ENCODE data around the gene CP.

Gene CP

DNA sequence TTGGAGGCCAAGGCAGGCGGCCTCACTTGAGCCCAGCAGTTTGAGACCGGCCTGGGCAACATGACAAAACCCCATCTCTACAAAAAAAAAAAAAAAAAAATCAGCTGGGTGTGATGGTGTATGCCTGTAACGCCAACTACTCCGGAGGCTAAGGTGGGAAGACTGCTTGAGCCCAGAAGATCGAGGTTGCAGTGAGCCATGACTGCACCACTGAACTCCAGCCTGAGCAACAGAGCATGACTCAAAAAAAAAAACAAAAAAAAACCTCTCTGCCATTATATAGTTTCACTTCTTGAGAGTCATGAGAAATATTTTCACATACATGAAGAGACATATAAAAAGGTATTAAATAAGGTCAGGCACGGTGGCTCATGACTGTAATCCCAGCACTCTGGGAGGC, 45.9 kb upstream of the CP start:
- no peaks in the 10 kb centered on the region for H3K9me2 ChIP-seq (ENCODE audit: low read depth, low read length)
- no peak overlapping the region for H3K9ac ChIP-seq (ENCODE audit: low read length)
- H2AFZ ChIP-seq (ENCODE audit: low read length): 0 out of 2 replicates have a peak overlapping the region, but pooled peaks have one; percentile 40
- H3K4me2 ChIP-seq (ENCODE audit: low read length): no peak overlapping the region
- no peaks in the 10 kb centered on the region for H4K20me1 ChIP-seq (ENCODE audit: insufficient read depth, low read length)
- no peaks in the 10 kb centered on the region for H3K9me3 ChIP-seq (ENCODE audit: low read length)
- H3K36me3 ChIP-seq (ENCODE audit: insufficient read depth, low read length): no peaks in the 10 kb centered on the region
- H3K27ac ChIP-seq (ENCODE audit: low read depth, low read length, poor library complexity, severe bottlenecking): no peak overlapping the region
- H3F3A ChIP-seq (ENCODE audit: insufficient read depth, low read length): no peaks in the 10 kb centered on the region
- H3K4me3 ChIP-seq (ENCODE audit: low read depth, low read length, poor library complexity, severe bottlenecking): no peak overlapping the region
- no peaks in the 10 kb centered on the region for H3K27me3 ChIP-seq (ENCODE audit: insufficient read depth, low read length)
- no peaks in the 10 kb centered on the region for H3K79me2 ChIP-seq (ENCODE audit: insufficient read depth, low read length)
- TF ChIP-seq, protein P1, sequence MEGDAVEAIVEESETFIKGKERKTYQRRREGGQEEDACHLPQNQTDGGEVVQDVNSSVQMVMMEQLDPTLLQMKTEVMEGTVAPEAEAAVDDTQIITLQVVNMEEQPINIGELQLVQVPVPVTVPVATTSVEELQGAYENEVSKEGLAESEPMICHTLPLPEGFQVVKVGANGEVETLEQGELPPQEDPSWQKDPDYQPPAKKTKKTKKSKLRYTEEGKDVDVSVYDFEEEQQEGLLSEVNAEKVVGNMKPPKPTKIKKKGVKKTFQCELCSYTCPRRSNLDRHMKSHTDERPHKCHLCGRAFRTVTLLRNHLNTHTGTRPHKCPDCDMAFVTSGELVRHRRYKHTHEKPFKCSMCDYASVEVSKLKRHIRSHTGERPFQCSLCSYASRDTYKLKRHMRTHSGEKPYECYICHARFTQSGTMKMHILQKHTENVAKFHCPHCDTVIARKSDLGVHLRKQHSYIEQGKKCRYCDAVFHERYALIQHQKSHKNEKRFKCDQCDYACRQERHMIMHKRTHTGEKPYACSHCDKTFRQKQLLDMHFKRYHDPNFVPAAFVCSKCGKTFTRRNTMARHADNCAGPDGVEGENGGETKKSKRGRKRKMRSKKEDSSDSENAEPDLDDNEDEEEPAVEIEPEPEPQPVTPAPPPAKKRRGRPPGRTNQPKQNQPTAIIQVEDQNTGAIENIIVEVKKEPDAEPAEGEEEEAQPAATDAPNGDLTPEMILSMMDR (IDR thresholded peaks at IDR 0.05; ENCODE audit: low read length): no peak
- H3K4me1 ChIP-seq (ENCODE audit: insufficient read depth, low read length, severe bottlenecking): peaks cover 8% of the 10 kb centered on the region

DNA sequence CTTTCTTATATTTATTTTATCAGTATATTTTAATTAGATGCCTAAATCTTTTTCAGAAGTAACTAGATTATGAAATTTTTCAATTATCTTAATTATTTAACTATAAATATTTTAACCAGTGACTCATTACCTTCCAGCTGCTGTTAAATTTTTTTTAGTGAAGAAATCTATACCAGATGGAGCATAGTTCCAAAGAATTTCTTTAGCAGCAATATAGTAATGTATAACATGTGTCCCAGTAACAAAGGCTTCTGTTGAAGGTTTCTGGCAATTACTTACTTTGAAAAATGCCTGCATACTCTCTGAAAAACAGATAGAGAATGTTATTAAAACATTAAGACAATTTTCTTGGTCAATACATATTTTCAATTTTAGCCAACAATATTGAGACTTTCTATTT, 45.1 kb upstream of the CP start:
- peaks cover 8% of the 10 kb centered on the region for H3K4me1 ChIP-seq (ENCODE audit: insufficient read depth, low read length, severe bottlenecking)
- H4K20me1 ChIP-seq (ENCODE audit: insufficient read depth, low read length): no peaks in the 10 kb centered on the region
- H3K4me3 ChIP-seq (ENCODE audit: low read depth, low read length, poor library complexity, severe bottlenecking): no peak overlapping the region
- no peaks in the 10 kb centered on the region for H3F3A ChIP-seq (ENCODE audit: insufficient read depth, low read length)
- H3K9ac ChIP-seq (ENCODE audit: low read length): no peak overlapping the region
- H3K4me2 ChIP-seq (ENCODE audit: low read length): no peak overlapping the region
- TF ChIP-seq EZH2 (IDR thresholded peaks at IDR 0.05; ENCODE audit: borderline replicate concordance, low read length): no peak
- TF ChIP-seq, protein P1 (IDR thresholded peaks at IDR 0.05; ENCODE audit: low read length): no peak
- no peaks in the 10 kb centered on the region for H3K9me2 ChIP-seq (ENCODE audit: low read depth, low read length)
- no peaks in the 10 kb centered on the region for H3K9me3 ChIP-seq (ENCODE audit: low read length)
- H2AFZ ChIP-seq (ENCODE audit: low read length): no peak overlapping the region
- H3K27me3 ChIP-seq (ENCODE audit: insufficient read depth, low read length): no peaks in the 10 kb centered on the region
- no peaks in the 10 kb centered on the region for H3K36me3 ChIP-seq (ENCODE audit: insufficient read depth, low read length)
- no peak overlapping the region for H3K27ac ChIP-seq (ENCODE audit: low read depth, low read length, poor library complexity, severe bottlenecking)
- no peaks in the 10 kb centered on the region for H3K79me2 ChIP-seq (ENCODE audit: insufficient read depth, low read length)

DNA sequence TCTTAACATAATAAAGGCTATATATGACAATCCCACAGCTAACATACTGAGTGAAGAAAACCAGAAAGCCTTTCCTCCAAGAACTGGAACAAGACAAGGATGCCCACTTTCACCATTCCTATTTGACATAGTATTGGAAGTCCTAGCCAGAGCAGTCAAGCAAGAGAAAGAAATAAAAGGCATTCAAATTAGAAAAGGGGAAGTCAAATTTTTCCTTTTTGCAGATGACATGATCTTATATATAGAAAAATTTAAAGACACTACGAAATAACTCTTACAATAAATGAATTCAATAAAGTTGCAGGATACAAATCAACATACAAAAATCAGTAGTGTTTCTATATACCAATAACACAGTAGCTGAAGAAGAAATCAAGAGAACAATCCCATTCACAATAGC, 42.2 kb upstream of the CP start:
- Histone ChIP-seq H3K79me2 (ENCODE audit: insufficient read depth, low read length) (no peaks in the 10 kb centered on the region), H3K27ac (ENCODE audit: low read depth, low read length, poor library complexity, severe bottlenecking) (no peak overlapping the region), H3K9me3 (ENCODE audit: low read length) (no peaks in the 10 kb centered on the region), H3K36me3 (ENCODE audit: insufficient read depth, low read length) (no peaks in the 10 kb centered on the region), H3K4me1 (ENCODE audit: insufficient read depth, low read length, severe bottlenecking) (peaks cover 8% of the 10 kb centered on the region), H3K27me3 (ENCODE audit: insufficient read depth, low read length) (no peaks in the 10 kb centered on the region), H2AFZ (ENCODE audit: low read length) (no peak overlapping the region), H3K4me2 (ENCODE audit: low read length) (no peak overlapping the region), H4K20me1 (ENCODE audit: insufficient read depth, low read length) (no peaks in the 10 kb centered on the region), H3K9me2 (ENCODE audit: low read depth, low read length) (no peaks in the 10 kb centered on the region), H3K9ac (ENCODE audit: low read length) (no peak overlapping the region), H3F3A (ENCODE audit: insufficient read depth, low read length) (no peaks in the 10 kb centered on the region), H3K4me3 (ENCODE audit: low read depth, low read length, poor library complexity, severe bottlenecking) (no peak overlapping the region)
- TF ChIP-seq, protein P1 (IDR thresholded peaks at IDR 0.05; ENCODE audit: low read length): no peak
- no peak for TF ChIP-seq EZH2 (IDR thresholded peaks at IDR 0.05; ENCODE audit: borderline replicate concordance, low read length)

Measured in OCI-LY1 (cell line).